HG02973 (cell line): ENCODE data around the gene CNGA3.

Experiments used
- ATAC-seq: cut with Tn5 transposase; IDR thresholded peaks from one replicate; pipeline ENCODE4 v1.9.1; 2021; ENCODE audit warnings: moderate library complexity; ENCODE audit not compliant: unreplicated experiment

The CNGA3 gene

DNA sequence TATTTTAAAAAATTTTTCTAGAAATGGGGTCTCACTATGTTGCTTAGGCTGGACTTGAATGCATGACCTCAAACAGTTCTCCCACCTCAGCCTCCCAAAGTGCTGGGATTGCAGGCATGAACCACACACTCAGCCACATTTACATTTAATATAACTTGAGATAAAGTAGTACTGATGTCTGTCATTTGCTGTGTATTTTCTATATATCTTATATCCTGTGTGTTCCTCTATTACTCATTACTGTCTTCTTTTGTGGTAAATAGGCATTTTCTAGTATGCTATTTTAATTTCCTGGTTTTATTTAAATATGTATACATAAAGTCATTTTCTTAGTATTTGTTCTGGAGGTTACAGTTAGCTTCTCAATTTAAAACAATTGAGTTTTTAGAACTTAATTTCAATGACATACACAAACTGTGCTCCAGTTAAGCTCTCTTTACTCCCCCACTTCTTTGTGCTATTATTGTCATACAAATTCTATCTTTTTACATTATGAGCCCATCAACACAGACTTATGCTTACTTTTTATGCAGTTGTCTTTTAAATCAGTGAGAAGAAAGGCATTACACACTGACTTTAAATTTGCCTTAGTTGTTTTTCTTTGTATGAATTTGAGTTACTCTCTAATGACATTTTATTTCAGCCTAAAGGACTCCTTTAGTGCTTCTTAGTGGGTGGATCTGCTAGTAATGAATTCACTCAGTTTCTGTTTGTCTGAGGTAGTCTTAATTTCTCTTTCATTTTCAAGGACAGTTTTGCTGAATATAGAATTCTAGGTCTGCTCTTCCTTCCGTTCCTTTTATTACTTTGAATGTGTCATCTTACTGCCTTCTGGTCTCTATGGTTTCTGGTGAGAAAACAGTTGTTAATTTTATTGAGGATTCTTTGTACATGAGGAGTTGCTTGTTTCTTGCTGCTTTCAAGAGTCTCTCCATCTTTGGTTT, 92.2 kb downstream of the CNGA3 start:
- peak; percentile 91 for ATAC-seq

DNA sequence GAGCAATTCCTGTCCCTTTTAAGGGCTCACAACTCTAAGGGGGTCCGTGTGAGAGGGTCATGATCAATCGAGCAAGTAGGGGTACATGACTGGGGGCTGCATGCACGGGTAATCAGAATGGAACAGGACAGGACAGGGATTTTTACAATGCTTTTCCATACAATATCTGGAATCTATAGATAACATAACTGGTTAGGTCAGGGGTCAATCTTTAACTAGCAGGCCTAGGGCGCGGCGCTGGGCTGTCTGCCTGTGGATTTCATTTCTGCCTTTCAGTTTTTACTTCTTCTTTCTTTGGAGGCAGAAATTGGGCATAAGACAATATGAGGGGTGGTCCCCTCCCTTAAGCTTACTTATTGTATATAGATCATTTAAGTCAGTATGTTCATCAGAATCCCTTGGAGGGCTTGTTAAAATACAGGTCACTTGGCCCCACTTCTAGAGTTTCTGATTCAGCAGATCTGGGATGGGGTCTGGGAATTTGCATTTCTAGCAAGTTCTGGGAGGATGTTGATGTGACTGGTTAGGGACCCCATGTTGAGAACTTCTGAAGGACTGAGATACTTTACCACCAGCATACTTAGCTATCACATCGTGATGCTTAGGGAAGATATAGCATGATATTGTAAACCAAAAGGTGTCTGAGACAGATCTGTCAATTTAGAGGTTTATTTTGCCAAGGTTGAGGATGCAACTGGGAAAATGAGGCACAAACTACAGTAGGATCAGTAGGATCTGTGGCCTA, 95.6 kb downstream of the CNGA3 start:
- ATAC-seq: no peak

DNA sequence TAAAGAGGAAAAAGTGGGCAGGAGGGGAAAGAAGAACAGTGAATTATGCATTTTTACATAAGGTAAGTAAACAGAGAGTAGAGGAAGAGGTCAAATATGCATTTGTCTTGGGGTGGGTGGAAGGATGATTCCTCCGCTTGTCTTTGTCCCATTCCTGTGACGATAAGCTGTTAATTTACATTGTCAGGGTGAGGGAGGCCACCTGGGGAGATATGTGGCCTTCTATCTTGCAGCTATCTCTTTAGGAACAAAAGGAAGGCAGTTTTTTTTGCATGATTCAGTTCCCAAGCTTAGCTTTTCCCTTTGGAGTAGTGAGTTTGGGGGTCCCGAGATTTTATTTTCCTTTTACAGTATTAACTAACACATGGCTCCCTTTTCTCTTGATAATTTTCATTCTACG, 96.2 kb downstream of the CNGA3 start:
- no peak for ATAC-seq

- ATAC-seq: peak; percentile 68
Observed at GRCh38 chr2:98444436-98445176, 98.3 kb downstream of the CNGA3 start, which contains the start of gene INPP4A. INPP4A (plus strand) TSS chr2:98444858; CDS start chr2:98520049, 75,191 bp downstream.

GRCh38 chr2:98445177-98445682, 99.0 kb downstream of the CNGA3 start:
- ATAC-seq: peak; percentile 14

DNA sequence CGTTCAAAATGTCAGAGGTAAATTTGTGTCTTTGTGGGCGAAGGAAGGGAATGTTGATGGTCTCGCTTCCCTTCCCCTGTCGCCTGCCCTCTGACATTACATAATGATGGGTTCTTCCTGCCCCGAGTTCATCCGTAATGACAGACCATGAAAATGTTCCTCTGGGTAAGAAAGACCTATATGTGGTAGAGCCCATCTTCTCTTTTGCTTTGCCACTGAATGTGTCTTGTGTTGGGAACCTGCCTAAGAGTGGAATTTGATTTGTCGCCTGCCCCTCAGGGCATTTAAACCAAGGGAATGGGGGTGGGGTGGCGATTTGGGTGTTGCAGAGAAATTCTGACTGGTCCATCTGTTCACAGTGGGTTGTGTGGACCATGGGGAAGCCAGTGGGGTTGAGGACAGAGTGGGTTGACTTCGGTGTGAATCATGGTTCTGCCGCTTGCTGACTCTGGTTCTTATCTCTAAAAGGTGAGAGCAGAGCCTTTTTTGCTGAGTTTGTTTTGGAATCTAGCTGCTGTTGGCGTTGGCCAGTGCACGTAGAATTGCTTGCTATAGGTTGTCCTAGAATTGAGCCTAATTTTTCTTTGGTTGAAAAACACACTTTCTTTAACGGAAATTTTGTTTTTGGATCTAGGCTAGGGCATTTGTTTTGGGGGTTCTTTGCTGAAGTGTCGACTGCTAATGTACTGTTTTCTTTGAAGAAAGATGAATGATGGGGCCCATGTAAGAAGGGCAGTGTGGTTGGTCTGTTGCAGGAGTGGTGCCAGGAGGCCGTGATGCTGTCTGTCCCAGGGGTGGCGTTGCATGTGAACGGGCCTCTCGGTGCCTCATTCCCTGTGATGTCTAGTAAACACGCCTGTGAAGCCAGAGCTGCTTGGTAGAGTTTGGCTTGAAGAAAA, 99.7 kb downstream of the CNGA3 start:
- ATAC-seq: no peak

DNA sequence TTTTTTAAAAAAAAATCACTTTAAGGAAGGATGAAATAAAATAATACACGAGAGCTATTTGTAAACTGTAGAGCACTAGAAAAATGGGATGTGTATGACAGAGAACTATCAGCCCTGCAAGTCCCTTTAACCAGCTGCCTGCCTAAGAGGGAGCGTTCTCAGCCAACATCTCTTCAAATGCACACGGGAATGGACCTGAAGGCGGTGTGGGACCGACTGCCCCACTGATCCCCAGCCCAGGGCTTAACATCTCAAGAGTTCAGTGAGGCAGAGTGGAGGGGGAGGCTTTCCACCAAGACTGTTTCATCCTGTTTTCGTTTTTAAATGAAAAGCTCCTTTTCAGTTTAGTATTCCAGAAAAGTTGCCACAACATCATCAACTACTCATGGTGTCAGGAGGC, 100.6 kb downstream of the CNGA3 start:
- ATAC-seq: no peak
